ENCODE results near the gene SMTN.

GRCh38 chr22:31083377-31083768 is 2.3 kb downstream of the SMTN start:
- TF ChIP-seq POLR2A (IDR thresholded peaks at IDR 0.05; ENCODE audit: low read depth, low read length): no peak
- no peak for TF ChIP-seq POLR2AphosphoS5 (IDR thresholded peaks at IDR 0.05; ENCODE audit: low read depth, low read length)
